A673 (cell line): Measurements from ENCODE around the gene SGMS1.

Experiments used
- CTCF ChIP-seq: fragments of 300-800, 200-600 bp; sonication (generic); conservative IDR thresholded peaks from 2 replicates; pipeline ENCODE4 v1.5.1; 2017; ENCODE audit warnings: low read depth, mild to moderate bottlenecking, antibody characterized with exemption, low read length, moderate library complexity, mixed read lengths
- EZH2 ChIP-seq: fragments of 200-600 bp; sonication (generic); IDR thresholded peaks from 2 replicates; pipeline ENCODE4 v1.6.1; 2017; ENCODE audit warnings: borderline replicate concordance, low read depth, mild to moderate bottlenecking, mixed read lengths, antibody characterized with exemption, low read length; ENCODE audit not compliant: poor library complexity, severe bottlenecking

- no peak for TF ChIP-seq CTCF
- TF ChIP-seq EZH2: no peak
Observed at GRCh38 chr10:50563906-50564305, 59.9 kb downstream of the SGMS1 start.
